Tibial nerve (tissue), 4 donors: Measurements from ENCODE around the gene HAPSTR1. TPM values are rescaled to one million over a fixed set of nuclear protein-coding genes. Genes with fewer than 3 reads are reported as not detected.

ENCODE experiments used
- DNase-seq, 2 donors: peaks; one replicate each; pipeline ENCODE4 v3.0.0-alpha.2; 2019; ENCODE audit warnings: low spot score in 2 of 2
- H3K27ac ChIP-seq, 4 donors: fragments of 200-600 bp; sonication (generic) in 3 of 4; one replicate each; pipeline ENCODE4 v1.5.1; 2017 to 2019; ENCODE audit warnings: mild to moderate bottlenecking in 1 of 4
- H3K27me3 ChIP-seq, 2 donors: fragments of 200-600 bp; sonication (generic) in 1 of 2; one replicate each; pipeline versions ENCODE4 v1.5.1 to v1.6.0; 2017 to 2019
- H3K36me3 ChIP-seq, 3 donors: fragments of 200-600 bp; sonication (generic); one replicate each; pipeline ENCODE4 v1.5.1; 2018 to 2019
- H3K4me1 ChIP-seq, 4 donors: fragments of 200-600 bp; sonication (generic) in 3 of 4; one replicate each; pipeline ENCODE4 v1.5.1; 2017 to 2019
- H3K4me3 ChIP-seq, 4 donors: fragments of 200-600 bp; sonication (generic) in 3 of 4; one replicate each; pipeline ENCODE4 v1.5.1; 2017 to 2019; ENCODE audit warnings: mild to moderate bottlenecking in 1 of 4, moderate library complexity in 1 of 4
- H3K9me3 ChIP-seq, 4 donors: fragments of 200-600 bp; sonication (generic) in 3 of 4; one replicate each; pipeline ENCODE4 v1.5.1; 2017 to 2019
- CTCF ChIP-seq, 5 experiments: fragments of 200-600 bp in 3 of 5; fragments of 450-650 bp in 2 of 5; sonication (generic) in 3 of 5; IDR thresholded peaks; one replicate each; pipeline ENCODE4 v1.5.1; 2016 to 2019; ENCODE audit warnings: antibody characterized with exemption in 5 of 5, mild to moderate bottlenecking in 3 of 5, moderate library complexity in 2 of 5
- EP300 ChIP-seq, 2 donors: sonication (generic); formaldehyde crosslinking; IDR thresholded peaks; one replicate each; pipeline ENCODE4 v1.6.1; 2017; ENCODE audit warnings: antibody characterized with exemption in 2 of 2, mild to moderate bottlenecking in 1 of 2
- POLR2A ChIP-seq, 2 donors: fragments of 450-650 bp; IDR thresholded peaks; one replicate each; pipeline ENCODE4 v1.6.1; 2017; ENCODE audit warnings: antibody characterized with exemption in 2 of 2, mild to moderate bottlenecking in 2 of 2, moderate library complexity in 2 of 2
- WGBS, 2 donors: methylation state at CpG; one replicate each; pipeline ENCODE4 v1.1.5; 2018; 5-methylcytosine and 5-hydroxymethylcytosine counted together
- total RNA-seq, 4 donors: library from RNA; depleted of rRNA; stranded (reverse); fragments of >200 nt; gene quantifications; one replicate each; pipeline ENCODE4 v1.1.0, GENCODE V29; 2016

The HAPSTR1 gene
- total RNA-seq, 4 donors from 2014 or later: 39.9 to 54.3 (median 50.6) TPM

DNA sequence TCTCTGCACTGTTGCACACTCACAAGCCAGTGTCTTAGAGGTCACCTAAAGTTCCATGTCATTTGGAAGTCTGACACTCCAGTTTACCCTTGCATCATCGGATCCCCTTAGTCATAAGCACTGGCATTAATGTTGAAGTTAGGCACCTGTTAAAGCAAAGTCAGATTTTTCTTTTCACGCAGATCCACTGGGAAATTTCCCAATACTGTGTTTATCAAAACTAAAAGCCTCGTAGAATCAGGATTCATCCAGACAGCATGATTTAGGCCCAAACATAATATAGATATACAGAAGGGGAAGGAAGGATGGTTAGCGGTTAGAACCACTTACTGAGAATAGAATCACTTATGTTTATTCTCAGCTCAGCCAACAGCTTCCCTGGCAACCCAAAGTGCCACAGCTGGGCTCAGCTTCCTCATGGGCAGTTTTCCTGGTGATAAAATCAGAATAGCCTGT lies 30.1 kb upstream of the HAPSTR1 start:
- H3K27me3 ChIP-seq: no peaks in the 10 kb centered on the region
- TF ChIP-seq POLR2A (IDR thresholded peaks at IDR 0.05): no peak
- no peak for TF ChIP-seq CTCF (IDR thresholded peaks at IDR 0.05)
- TF ChIP-seq EP300 (IDR thresholded peaks at IDR 0.05): no peak
- H3K36me3 ChIP-seq: no peaks in the 10 kb centered on the region
- no peak overlapping the region for H3K27ac ChIP-seq
- DNase-seq: no peak
- H3K4me3 ChIP-seq: no peak overlapping the region
- H3K4me1 ChIP-seq: peaks cover 0 to 13% (median 0%) of the 10 kb centered on the region in 4 donors
- 70 to 71% methylated on average over 4 of the region's 4 CpGs for WGBS, 2 donors
- no peaks in the 10 kb centered on the region for H3K9me3 ChIP-seq

DNA sequence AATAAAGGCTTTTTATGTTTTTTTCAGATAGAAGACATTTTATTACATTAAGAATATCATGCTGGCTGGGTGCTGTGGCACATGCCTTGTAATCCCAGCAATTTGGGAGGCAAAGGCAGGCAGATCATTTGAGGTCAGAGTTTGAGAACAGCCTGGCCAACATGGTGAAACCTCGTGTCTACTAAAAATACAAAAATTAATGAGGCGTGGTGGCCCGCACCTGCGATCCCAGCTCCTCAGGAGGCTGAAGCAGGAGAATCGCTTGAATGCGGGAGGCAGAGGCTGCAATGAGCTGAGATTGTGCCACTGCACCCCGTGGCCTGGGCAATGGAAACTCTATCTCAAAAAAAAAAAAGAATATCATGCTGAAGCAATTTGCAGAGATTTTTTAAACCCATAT lies 29.1 kb upstream of the HAPSTR1 start:
- TF ChIP-seq POLR2A (IDR thresholded peaks at IDR 0.05) (no peak), EP300 (IDR thresholded peaks at IDR 0.05) (no peak), CTCF (IDR thresholded peaks at IDR 0.05) (no peak)
- Histone ChIP-seq H3K4me1 (peaks cover 0 to 13% (median 0%) of the 10 kb centered on the region in 4 donors), H3K36me3 (no peaks in the 10 kb centered on the region), H3K27ac (no peak overlapping the region), H3K4me3 (no peak overlapping the region), H3K27me3 (no peaks in the 10 kb centered on the region), H3K9me3 (no peaks in the 10 kb centered on the region)
- WGBS, 2 donors: 88 to 93% methylated on average over 7 of the region's 7 CpGs
- DNase-seq: no peak

GRCh38 chr16:9065077-9065476 lies 26.4 kb upstream of the HAPSTR1 start:
- Histone ChIP-seq H3K36me3 (no peaks in the 10 kb centered on the region), H3K27ac (no peak overlapping the region), H3K4me1 (peaks cover 0 to 12% (median 0%) of the 10 kb centered on the region in 4 donors), H3K9me3 (peaks cover 0 to 6% (median 0%) of the 10 kb centered on the region in 4 donors), H3K27me3 (no peaks in the 10 kb centered on the region), H3K4me3 (no peak overlapping the region)
- TF ChIP-seq POLR2A (IDR thresholded peaks at IDR 0.05): no peak
- TF ChIP-seq EP300 (IDR thresholded peaks at IDR 0.05): no peak
- DNase-seq: no peak
- WGBS, 2 donors: 86 to 90% methylated on average over 4 of the region's 4 CpGs

DNA sequence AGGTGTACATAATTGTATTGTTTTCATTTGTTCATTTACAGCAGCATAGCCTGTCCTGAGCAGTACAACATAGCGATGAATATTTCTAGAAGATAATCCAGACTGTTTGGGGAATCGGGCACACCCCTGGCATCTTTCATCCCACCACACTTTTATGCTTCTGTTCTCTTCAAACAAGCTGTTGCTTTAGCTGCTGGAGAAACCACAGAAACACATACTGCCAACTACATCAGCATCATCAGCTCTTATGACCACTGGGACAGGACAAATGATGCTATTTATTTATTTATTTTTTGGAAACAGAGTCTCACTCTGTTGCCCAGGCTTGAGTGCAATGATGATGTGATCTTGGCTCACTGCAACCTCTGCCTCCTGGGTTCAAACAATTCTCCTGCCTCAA lies 22.6 kb upstream of the HAPSTR1 start:
- WGBS, 2 donors: 96 to 98% methylated on average over 2 of the region's 2 CpGs

DNA sequence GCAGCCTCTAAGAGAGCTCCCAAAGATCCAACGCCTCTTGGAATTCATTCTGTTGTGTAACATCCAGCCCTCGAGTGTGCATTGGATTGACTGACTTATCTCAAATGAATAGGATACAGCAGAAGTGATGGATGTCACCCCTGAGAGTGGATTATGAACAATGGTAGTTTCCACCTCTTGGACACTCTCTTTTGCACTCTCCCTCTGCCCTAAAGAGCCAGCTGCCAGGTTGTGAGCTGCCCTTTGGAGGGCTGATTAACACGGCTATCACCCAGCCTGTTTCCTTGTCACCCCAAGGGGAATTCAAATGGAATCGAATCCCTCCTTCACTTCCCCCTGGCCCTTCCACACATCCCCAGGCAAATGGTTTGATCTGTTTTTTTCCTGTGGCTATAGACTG lies 21.2 kb upstream of the HAPSTR1 start:
- Histone ChIP-seq H3K9me3 (peaks cover 0 to 6% (median 0%) of the 10 kb centered on the region in 4 donors), H3K36me3 (no peaks in the 10 kb centered on the region)
- WGBS, 2 donors: 58 to 69% methylated on average over 4 of the region's 4 CpGs

More for the DNA sequence above, 22.6 kb upstream of the HAPSTR1 start:
- no peak overlapping the region for H3K27ac ChIP-seq
- H3K4me3 ChIP-seq: no peak overlapping the region
- H3K9me3 ChIP-seq: peaks cover 0 to 6% (median 0%) of the 10 kb centered on the region in 4 donors
- TF ChIP-seq CTCF (IDR thresholded peaks at IDR 0.05): no peak
- TF ChIP-seq POLR2A (IDR thresholded peaks at IDR 0.05): no peak
- no peaks in the 10 kb centered on the region for H3K27me3 ChIP-seq
- H3K36me3 ChIP-seq: no peaks in the 10 kb centered on the region
- DNase-seq: no peak
- no peaks in the 10 kb centered on the region for H3K4me1 ChIP-seq

More for the DNA sequence above, 21.2 kb upstream of the HAPSTR1 start:
- no peak for DNase-seq
- H3K27ac ChIP-seq: no peak overlapping the region
- H3K4me1 ChIP-seq: no peaks in the 10 kb centered on the region
- H3K27me3 ChIP-seq: no peaks in the 10 kb centered on the region
- H3K4me3 ChIP-seq: no peak overlapping the region
- TF ChIP-seq CTCF (IDR thresholded peaks at IDR 0.05): no peak
- no peak for TF ChIP-seq EP300 (IDR thresholded peaks at IDR 0.05)
- no peak for TF ChIP-seq POLR2A (IDR thresholded peaks at IDR 0.05)
